Cardiac muscle cell (in vitro differentiated cells and primary cell): ENCODE measurements around the gene PRR20D. TPM values are rescaled to one million over a fixed set of nuclear protein-coding genes. Genes with fewer than 3 reads are reported as not detected.
"Not testable (repeated sequence)": the region's sequence is repeated elsewhere in the genome, so short reads cannot be mapped to it uniquely, and the experiment has no call there.

Source experiments
- DNase-seq, 2 donors: peaks; one replicate each; pipeline versions ENCODE4 v3.0.0 to v3.0.0-alpha.2; 2010 to 2017; ENCODE audit warnings: low read depth in 1 of 2, low spot score in 1 of 2
- H3K27ac ChIP-seq: fragments of 200-600 bp; sonication (generic); 2 replicates; pipeline ENCODE4 v1.5.1; 2016
- H3K27me3 ChIP-seq: fragments of 200-600 bp; sonication (generic); 2 replicates; pipeline ENCODE4 v1.6.0; 2016; ENCODE audit warnings: control low read depth
- H3K36me3 ChIP-seq: fragments of 200-600 bp; sonication (generic); 2 replicates; pipeline ENCODE4 v1.5.1; 2016; ENCODE audit warnings: control low read depth
- H3K4me1 ChIP-seq: fragments of 200-600 bp; sonication (generic); 2 replicates; pipeline ENCODE4 v1.8.1; 2017; ENCODE audit warnings: low read depth, mild to moderate bottlenecking, mixed run types
- H3K4me3 ChIP-seq: fragments of 200-600 bp; sonication (generic); 2 replicates; pipeline ENCODE4 v1.5.1; 2016; ENCODE audit warnings: mild to moderate bottlenecking
- H3K9me3 ChIP-seq: fragments of 200-600 bp; sonication (generic); 2 replicates; pipeline ENCODE4 v1.5.1; 2017; ENCODE audit warnings: low read depth, mild to moderate bottlenecking, control low read depth
- CTCF ChIP-seq: IDR thresholded peaks from 2 replicates; pipeline ENCODE4 v1.5.1; 2012; ENCODE audit warnings: low read depth, mild to moderate bottlenecking, low read length
- polyA plus RNA-seq: library from polyadenylated mRNA; unstranded; fragments of >200 nt; fragmentation: Nextera tagmentation; extraction: Ambion mirVana; gene quantifications from 2 replicates; pipeline ENCODE4 v1.2.1, GENCODE V29; 2016
- total RNA-seq: library from RNA; depleted of rRNA; stranded (reverse); fragments of >200 nt; gene quantifications from 2 replicates; pipeline ENCODE4 v1.2.3, GENCODE V29; 2016

PRR20D gene
- total and polyA plus RNA-seq, 2 experiments from 2014 or later, result not detected

GRCh38 chr13:57138988-57139387, 21.4 kb upstream of the PRR20D start:
- H3K27ac ChIP-seq, result no peak overlapping the region
- H3K9me3 ChIP-seq, result no peaks in the 10 kb centered on the region
- no peaks in the 10 kb centered on the region for H3K4me1 ChIP-seq
- DNase-seq, result no peak
- H3K4me3 ChIP-seq, result no peak overlapping the region
- H3K36me3 ChIP-seq, result no peaks in the 10 kb centered on the region
- no peaks in the 10 kb centered on the region for H3K27me3 ChIP-seq
- TF ChIP-seq CTCF, result no peak

- H3K9me3 ChIP-seq, H3K4me3 ChIP-seq, H3K27ac ChIP-seq, DNase-seq, H3K27me3 ChIP-seq, H3K36me3 ChIP-seq, H3K4me1 ChIP-seq: not testable (repeated sequence)
Measured at GRCh38 chr13:57139781-57140180, 20.7 kb upstream of the PRR20D start.

- not testable (repeated sequence) for H3K4me3 ChIP-seq, H3K9me3 ChIP-seq, H3K36me3 ChIP-seq, H3K27ac ChIP-seq, H3K27me3 ChIP-seq, DNase-seq, H3K4me1 ChIP-seq
Measured at GRCh38 chr13:57140235-57140968, 20.0 kb upstream of the PRR20D start, which contains the start of gene PRR20A. Gene PRR20A (plus strand): TSS chr13:57140918. CDS start chr13:57141305, 387 bp downstream.

- not testable (repeated sequence) for H3K4me3 ChIP-seq, H3K27me3 ChIP-seq, H3K4me1 ChIP-seq, H3K36me3 ChIP-seq, DNase-seq, H3K27ac ChIP-seq, H3K9me3 ChIP-seq
Measured at GRCh38 chr13:57147188-57147587, 13.2 kb upstream of the PRR20D start, which contains the start of gene PRR20B. Gene PRR20B (plus strand): TSS chr13:57147488. CDS start chr13:57147875, 387 bp downstream.

- not testable (repeated sequence) for H3K27me3 ChIP-seq, H3K36me3 ChIP-seq, H3K4me1 ChIP-seq, H3K4me3 ChIP-seq, DNase-seq, H3K9me3 ChIP-seq, H3K27ac ChIP-seq
Measured at GRCh38 chr13:57148106-57148505, 12.3 kb upstream of the PRR20D start.

- H3K36me3 ChIP-seq, H3K27me3 ChIP-seq, H3K9me3 ChIP-seq, DNase-seq, H3K4me1 ChIP-seq, H3K27ac ChIP-seq, H3K4me3 ChIP-seq: not testable (repeated sequence)
Measured at GRCh38 chr13:57153761-57154160, 6.7 kb upstream of the PRR20D start, which contains the start of gene PRR20C. Gene PRR20C (plus strand): TSS chr13:57154061. CDS start chr13:57154448, 387 bp downstream.

GRCh38 chr13:57166897-57167296, 6.5 kb downstream of the PRR20D start, which contains the start of gene PRR20E:
Gene PRR20E (plus strand): TSS chr13:57167197. CDS start chr13:57167584, 387 bp downstream.
- not testable (repeated sequence) for H3K4me1 ChIP-seq, H3K36me3 ChIP-seq, H3K27me3 ChIP-seq, H3K9me3 ChIP-seq, H3K27ac ChIP-seq, H3K4me3 ChIP-seq, DNase-seq

GRCh38 chr13:57191667-57192066, 31.2 kb downstream of the PRR20D start:
- Histone ChIP-seq H3K27me3 (peaks cover 31% of the 10 kb centered on the region), H3K27ac (no peak overlapping the region), H3K4me3 (no peak overlapping the region), H3K36me3 (no peaks in the 10 kb centered on the region), H3K9me3 (no peaks in the 10 kb centered on the region), H3K4me1 (no peaks in the 10 kb centered on the region)
- DNase-seq, result no peak
- TF ChIP-seq CTCF, result no peak
